Mucosa of stomach (tissue), 1 donor: ENCODE measurements around the gene KCNC3.

ENCODE experiments used
- H3K27me3 ChIP-seq: one replicate; pipeline ENCODE4 v1.7.0; 2013; ENCODE audit warnings: mild to moderate bottlenecking, low read length; ENCODE audit not compliant: control insufficient read depth, insufficient read depth
- H3K36me3 ChIP-seq: one replicate; pipeline ENCODE4 v1.7.0; 2013; ENCODE audit warnings: low read length; ENCODE audit not compliant: control insufficient read depth, insufficient read depth
- H3K4me1 ChIP-seq: one replicate; pipeline ENCODE4 v1.7.0; 2013; ENCODE audit warnings: mild to moderate bottlenecking, low read length; ENCODE audit not compliant: control insufficient read depth, insufficient read depth
- H3K4me3 ChIP-seq: one replicate; pipeline ENCODE4 v1.7.0; 2013; ENCODE audit warnings: low read length
- H3K9ac ChIP-seq: one replicate; pipeline ENCODE4 v1.7.0; 2013; ENCODE audit warnings: mild to moderate bottlenecking, low read length, moderate library complexity
- H3K9me3 ChIP-seq: one replicate; pipeline ENCODE4 v1.7.0; 2013; ENCODE audit warnings: mild to moderate bottlenecking, low read length, moderate library complexity; ENCODE audit not compliant: control insufficient read depth
- donor health status: Pancreatic carcinoma.

KCNC3 gene

GRCh38 chr19:50311723-50312635, 17.2 kb downstream of the KCNC3 start:
- Histone ChIP-seq H3K27me3 (peaks cover 27% of the 10 kb centered on the region), H3K4me3 (no peak overlapping the region), H3K36me3 (no peaks in the 10 kb centered on the region), H3K4me1 (no peaks in the 10 kb centered on the region), H3K9me3 (no peaks in the 10 kb centered on the region), H3K9ac (no peak overlapping the region)

- Histone ChIP-seq H3K9ac (no peak overlapping the region), H3K9me3 (no peaks in the 10 kb centered on the region), H3K27me3 (peaks cover 27% of the 10 kb centered on the region), H3K4me3 (no peak overlapping the region), H3K36me3 (no peaks in the 10 kb centered on the region), H3K4me1 (no peaks in the 10 kb centered on the region)
Measured at GRCh38 chr19:50310759-50311465, 18.3 kb downstream of the KCNC3 start.

GRCh38 chr19:50309396-50310125, 19.6 kb downstream of the KCNC3 start:
- Histone ChIP-seq H3K9me3 (no peaks in the 10 kb centered on the region), H3K4me3 (no peak overlapping the region), H3K4me1 (no peaks in the 10 kb centered on the region), H3K9ac (no peak overlapping the region), H3K27me3 (peaks cover 20% of the 10 kb centered on the region), H3K36me3 (no peaks in the 10 kb centered on the region)

DNA sequence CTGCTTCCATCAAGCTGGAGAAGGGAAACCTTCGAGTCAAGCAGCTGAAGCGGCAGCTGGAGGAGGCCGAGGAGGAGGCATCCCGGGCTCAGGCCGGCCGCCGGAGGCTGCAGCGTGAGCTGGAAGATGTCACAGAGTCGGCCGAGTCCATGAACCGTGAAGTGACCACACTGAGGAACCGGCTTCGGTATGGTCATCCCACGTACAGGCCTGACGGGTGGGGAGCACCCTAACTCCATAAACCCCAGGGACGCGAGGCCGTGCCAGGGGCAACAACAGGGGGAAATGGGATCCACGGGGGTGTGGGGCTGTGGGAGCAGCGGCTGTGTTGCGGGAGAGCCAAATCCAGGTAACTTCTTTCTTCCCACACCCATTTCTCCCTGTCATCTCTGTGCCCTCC, 20.2 kb downstream of the KCNC3 start:
- H3K9me3 ChIP-seq: no peaks in the 10 kb centered on the region
- no peaks in the 10 kb centered on the region for H3K36me3 ChIP-seq
- H3K4me1 ChIP-seq: no peaks in the 10 kb centered on the region
- no peak overlapping the region for H3K9ac ChIP-seq
- H3K4me3 ChIP-seq: no peak overlapping the region
- peaks cover 15% of the 10 kb centered on the region for H3K27me3 ChIP-seq

DNA sequence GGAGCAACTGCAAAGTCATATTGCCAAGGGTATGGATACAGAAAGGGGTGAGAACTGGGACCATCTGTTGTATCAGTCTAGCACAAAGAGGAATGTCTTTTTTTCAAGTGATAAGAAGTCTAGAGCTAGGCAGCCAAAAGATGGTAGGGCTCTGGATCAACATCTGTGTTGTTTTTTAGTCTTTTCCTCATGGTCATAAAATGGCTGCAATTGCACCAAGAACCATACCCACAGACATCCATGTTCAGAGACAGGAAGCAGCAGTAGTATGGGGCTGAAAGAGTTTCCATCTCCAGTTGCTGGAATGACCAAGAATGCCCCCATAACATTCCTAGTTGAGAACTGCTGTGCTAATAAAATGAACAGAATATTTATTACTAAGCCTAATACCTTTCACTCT, 25.6 kb downstream of the KCNC3 start:
- no peaks in the 10 kb centered on the region for H3K4me1 ChIP-seq
- no peaks in the 10 kb centered on the region for H3K27me3 ChIP-seq
- no peak overlapping the region for H3K4me3 ChIP-seq
- no peak overlapping the region for H3K9ac ChIP-seq
- H3K9me3 ChIP-seq: no peaks in the 10 kb centered on the region
- no peaks in the 10 kb centered on the region for H3K36me3 ChIP-seq

GRCh38 chr19:50301607-50301971, 27.6 kb downstream of the KCNC3 start:
- Histone ChIP-seq H3K36me3 (no peaks in the 10 kb centered on the region), H3K9me3 (no peaks in the 10 kb centered on the region), H3K9ac (no peak overlapping the region), H3K4me1 (no peaks in the 10 kb centered on the region), H3K4me3 (no peak overlapping the region), H3K27me3 (no peaks in the 10 kb centered on the region)

- H3K36me3 ChIP-seq: no peaks in the 10 kb centered on the region
- no peaks in the 10 kb centered on the region for H3K9me3 ChIP-seq
- H3K4me3 ChIP-seq: no peak overlapping the region
- no peaks in the 10 kb centered on the region for H3K27me3 ChIP-seq
- no peak overlapping the region for H3K9ac ChIP-seq
- H3K4me1 ChIP-seq: no peaks in the 10 kb centered on the region
Measured at GRCh38 chr19:50300814-50301606, 28.2 kb downstream of the KCNC3 start.

- H3K27me3 ChIP-seq: no peaks in the 10 kb centered on the region
- no peaks in the 10 kb centered on the region for H3K9me3 ChIP-seq
- no peak overlapping the region for H3K4me3 ChIP-seq
- no peak overlapping the region for H3K9ac ChIP-seq
- H3K36me3 ChIP-seq: no peaks in the 10 kb centered on the region
- H3K4me1 ChIP-seq: no peaks in the 10 kb centered on the region
Measured at GRCh38 chr19:50300051-50300450, 29.1 kb downstream of the KCNC3 start.

- Histone ChIP-seq H3K36me3 (peaks cover 25% of the 10 kb centered on the region), H3K27me3 (no peaks in the 10 kb centered on the region), H3K9me3 (no peaks in the 10 kb centered on the region), H3K4me3 (no peak overlapping the region), H3K4me1 (no peaks in the 10 kb centered on the region), H3K9ac (no peak overlapping the region)
Measured at GRCh38 chr19:50293263-50294004, 35.7 kb downstream of the KCNC3 start.

- Histone ChIP-seq H3K9me3 (no peaks in the 10 kb centered on the region), H3K36me3 (peaks cover 31% of the 10 kb centered on the region), H3K4me1 (no peaks in the 10 kb centered on the region), H3K4me3 (no peak overlapping the region), H3K27me3 (no peaks in the 10 kb centered on the region), H3K9ac (no peak overlapping the region)
Measured at GRCh38 chr19:50292216-50292827, 36.9 kb downstream of the KCNC3 start.

DNA sequence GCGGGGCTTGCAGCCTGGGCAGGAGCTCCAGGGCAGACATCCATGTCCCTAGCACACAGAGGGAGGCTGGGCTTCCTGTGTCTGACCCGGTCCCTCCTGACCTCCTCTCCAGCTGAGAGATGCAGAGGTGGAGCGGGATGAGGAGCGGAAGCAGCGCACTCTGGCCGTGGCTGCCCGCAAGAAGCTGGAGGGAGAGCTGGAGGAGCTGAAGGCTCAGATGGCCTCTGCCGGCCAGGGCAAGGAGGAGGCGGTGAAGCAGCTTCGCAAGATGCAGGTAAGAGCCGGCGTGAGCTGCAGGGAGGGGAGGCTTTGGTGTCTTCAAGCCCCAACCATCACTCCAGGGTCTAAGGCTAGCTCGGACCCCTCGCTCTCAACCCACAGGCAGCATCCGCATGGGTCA, 38.4 kb downstream of the KCNC3 start:
- Histone ChIP-seq H3K27me3 (no peaks in the 10 kb centered on the region), H3K4me3 (no peak overlapping the region), H3K9me3 (no peaks in the 10 kb centered on the region), H3K4me1 (no peaks in the 10 kb centered on the region), H3K9ac (no peak overlapping the region), H3K36me3 (peaks cover 33% of the 10 kb centered on the region)
